Heart left ventricle (tissue), 16 donors: ENCODE results near the gene RNFT2. TPM values are rescaled to one million over a fixed set of nuclear protein-coding genes. Genes with fewer than 3 reads are reported as not detected.

Experiments used
- ATAC-seq, 4 donors: fragments of 200-7000 bp; cut with Tn5 transposase; one replicate each; pipeline ENCODE4 v1.9.1; 2020 to 2022; ENCODE audit warnings: moderate library complexity in 4 of 4, mild to moderate bottlenecking in 3 of 4, moderate number of reproducible peaks in 1 of 4
- DNase-seq, 5 donors: peaks; one replicate each; pipeline ENCODE4 v3.0.0-alpha.2; 2020
- H3K27ac ChIP-seq, 12 donors: fragments of 200-600 bp; sonication (generic) in 4 of 12; one replicate each; pipeline versions ENCODE4 v1.5.0 to v1.8.0; 2016 to 2022; ENCODE audit warnings: mild to moderate bottlenecking in 2 of 12
- H3K27me3 ChIP-seq, 9 donors: fragments of 200-600 bp; sonication (generic) in 2 of 9; one replicate each; pipeline versions ENCODE4 v1.5.1 to v1.8.0; 2016 to 2022; ENCODE audit warnings: mild to moderate bottlenecking in 3 of 9
- H3K36me3 ChIP-seq, 9 donors: fragments of 200-600 bp; sonication (generic) in 2 of 9; one replicate each; pipeline versions ENCODE4 v1.5.0 to v1.8.0; 2018 to 2022; ENCODE audit warnings: mild to moderate bottlenecking in 2 of 9
- H3K4me1 ChIP-seq, 12 donors: fragments of 200-600 bp; sonication (generic) in 4 of 12; one replicate each; pipeline versions ENCODE4 v1.5.0 to v1.8.0; 2016 to 2022; ENCODE audit warnings: mild to moderate bottlenecking in 3 of 12
- H3K4me3 ChIP-seq, 12 donors: fragments of 200-600 bp; sonication (generic) in 4 of 12; one replicate each; pipeline versions ENCODE4 v1.5.0 to v1.8.0; 2017 to 2022; ENCODE audit warnings: mild to moderate bottlenecking in 9 of 12, moderate library complexity in 4 of 12
- H3K9me3 ChIP-seq, 12 donors: fragments of 200-600 bp; sonication (generic) in 4 of 12; one replicate each; pipeline versions ENCODE4 v1.5.0 to v1.8.0; 2016 to 2022; ENCODE audit warnings: mild to moderate bottlenecking in 1 of 12
- CTCF ChIP-seq, 12 donors: fragments of 200-600 bp; sonication (generic) in 4 of 12; IDR thresholded peaks; one replicate each; pipeline versions ENCODE4 v1.5.0 to v1.8.0; 2018 to 2022; ENCODE audit warnings: antibody characterized with exemption in 12 of 12, mild to moderate bottlenecking in 5 of 12
- POLR2A ChIP-seq, 2 donors: fragments of 450-650 bp; IDR thresholded peaks; one replicate each; pipeline ENCODE4 v1.6.1; 2017; ENCODE audit warnings: antibody characterized with exemption in 2 of 2, mild to moderate bottlenecking in 2 of 2, moderate library complexity in 2 of 2
- WGBS, 4 donors: extraction: QIAGEN DNeasy Blood & Tissue Kit in 2 of 4; methylation state at CpG; one replicate each; pipeline versions ENCODE4 v1.1.5 to v1.1.7; 2013 to 2018; 5-methylcytosine and 5-hydroxymethylcytosine counted together
- intact Hi-C, 10 donors: fragments of 100-400 bp; cut with DNase I; formaldehyde crosslinking; loops; one replicate each; pipeline versions ENCODE4 v1.11.1 to v1.14.2; 2022
- polyA plus RNA-seq, 2 donors: library from polyadenylated mRNA; stranded (reverse); fragments of 200-250 nt; gene quantifications; one replicate each; pipeline ENCODE4 v1.2.3, GENCODE V29; 2013
- total RNA-seq, 9 donors: library from RNA; depleted of rRNA in 2 of 9; stranded (reverse); fragments of >200 nt in 2 of 9; fragmentation: NEBNext Ultra II Directional in 3 of 9; extraction: Animal tissue kit (Norgen Biotek cat#: 25700) in 3 of 9; gene quantifications; one replicate each; pipeline versions ENCODE4 v1.1.0 to v1.2.4, GENCODE V29; 2016 to 2023
- donor health status: ischemic (EF 13 %, LVEDD 7.1; RV severe dilation, severe dysfunction).
- donor health status: healthy with polysubstance abuse.
- donor health status: DM: no; HTN: yes; CAD: no.
- donor health status: DM: no; HTN: no; CAD: no.
- donor health status: ischemic (EF 25% LVEDD 6.9; RV normal size, moderate dysfunction).
- donor health status: ischemic (EF 25% LVEDD 5.7; RV mildly dilated, moderate dysfunction).
- donor health status: healthy.
- donor health status: DM: yes; HTN: yes; CAD: no.
- donor health status: ischemic (EF 35%, LVEDD 5.7; RV mildly dilated, moderate dysfunction).
- donor health status: nonischemic (EF 11% LVEDD 7.7; RV severe dilation, severe dysfunction).
- donor health status: DM: yes; HTN: yes; CAD: no.
- donor health status: PGD.
- donor health status: ischemic (EF 29% LVEDD 5.4; RV normal size, mild dysfunction).
- donor health status: nonischemic (EF 23%, LVEDD 6.1; RV moderate dilation, normal function).

RNFT2 gene
- total and polyA plus RNA-seq, 11 donors = 0.58 to 2.4 (median 1.6) TPM

GRCh38 chr12:116698116-116698515 lies 40.0 kb upstream of the RNFT2 start:
- ATAC-seq (no peak), DNase-seq (no peak)
- no peaks in the 10 kb centered on the region for H3K36me3 ChIP-seq
- H3K4me1 ChIP-seq = peaks cover 0 to 38% (median 20%) of the 10 kb centered on the region in 12 donors
- peaks cover 0 to 20% (median 8%) of the 10 kb centered on the region in 9 donors for H3K27me3 ChIP-seq
- TF ChIP-seq POLR2A (IDR thresholded peaks at IDR 0.05) = no peak
- H3K27ac ChIP-seq = no peak overlapping the region
- H3K9me3 ChIP-seq = no peaks in the 10 kb centered on the region
- intact Hi-C loops = loop anchor here in 4 of 10 donors (5.0 to 10.0 kb wide), 5 partner anchors 73 to 701 kb away; no protein-coding TSS in a partner anchor
- WGBS, 4 donors = 76 to 87% (median 85%) methylated on average over 8 of the region's 8 CpGs
- no peak overlapping the region for H3K4me3 ChIP-seq

- intact Hi-C loops = loop anchor here in 4 of 10 donors (5.0 to 10.0 kb wide), 5 partner anchors 74 to 701 kb away; no protein-coding TSS in a partner anchor
- no peak for DNase-seq
Measured at GRCh38 chr12:116698554-116699075, 39.5 kb upstream of the RNFT2 start.

GRCh38 chr12:116700066-116700465 lies 38.0 kb upstream of the RNFT2 start:
- Histone ChIP-seq H3K27me3 (peaks cover 0 to 1% (median 0%) of the 10 kb centered on the region in 9 donors), H3K4me1 (peaks cover 0 to 19% (median 3%) of the 10 kb centered on the region in 12 donors), H3K9me3 (no peaks in the 10 kb centered on the region), H3K4me3 (no peak overlapping the region), H3K36me3 (no peaks in the 10 kb centered on the region), H3K27ac (no peak overlapping the region)
- WGBS, 4 donors = 86 to 97% (median 92%) methylated on average over 6 of the region's 6 CpGs
- TF ChIP-seq CTCF (IDR thresholded peaks at IDR 0.05) (no peak), POLR2A (IDR thresholded peaks at IDR 0.05) (no peak)
- DNase-seq (no peak), ATAC-seq (no peak)
- intact Hi-C loops = loop anchor here (5.0 to 10.0 kb wide), 10 partner anchors 182 to 685 kb away; partner anchors contain the start of gene HRK (in 7 of the 10)

More at GRCh38 chr12:116698554-116699075, 39.5 kb upstream of the RNFT2 start:
- no peaks in the 10 kb centered on the region for H3K9me3 ChIP-seq
- peaks cover 0 to 15% (median 3%) of the 10 kb centered on the region in 9 donors for H3K27me3 ChIP-seq
- no peak overlapping the region for H3K27ac ChIP-seq
- H3K36me3 ChIP-seq = no peaks in the 10 kb centered on the region
- no peak overlapping the region for H3K4me3 ChIP-seq
- no peak for TF ChIP-seq POLR2A (IDR thresholded peaks at IDR 0.05)
- no peak for TF ChIP-seq CTCF (IDR thresholded peaks at IDR 0.05)
- peaks cover 0 to 34% (median 15%) of the 10 kb centered on the region in 12 donors for H3K4me1 ChIP-seq
- WGBS, 4 donors = 88 to 91% (median 91%) methylated on average over 2 of the region's 2 CpGs
- no peak for ATAC-seq

GRCh38 chr12:116701432-116701831 lies 36.7 kb upstream of the RNFT2 start:
- 96 to 98% (median 97%) methylated on average over 4 of the region's 4 CpGs for WGBS, 4 donors
- Histone ChIP-seq H3K27ac (no peak overlapping the region), H3K9me3 (no peaks in the 10 kb centered on the region), H3K36me3 (no peaks in the 10 kb centered on the region), H3K4me1 (peaks cover 0 to 16% (median 0%) of the 10 kb centered on the region in 12 donors), H3K4me3 (no peak overlapping the region), H3K27me3 (no peaks in the 10 kb centered on the region)
- ATAC-seq = no peak
- no peak for DNase-seq
- no peak for TF ChIP-seq CTCF (IDR thresholded peaks at IDR 0.05)
- no peak for TF ChIP-seq POLR2A (IDR thresholded peaks at IDR 0.05)
- intact Hi-C loops = loop anchor here (5.0 to 10.0 kb wide), 10 partner anchors 181 to 687 kb away; partner anchors contain the start of gene HRK (in 7 of the 10)
